GM21825 (cell line): ENCODE results near the gene APOBEC3F.
"Not testable (repeated sequence)": the region's sequence is repeated elsewhere in the genome, so short reads cannot be mapped to it uniquely, and the experiment has no call there.

Source experiments
- ATAC-seq: cut with Tn5 transposase; IDR thresholded peaks from one replicate; pipeline ENCODE4 v1.9.1; 2021; ENCODE audit warnings: mild to moderate bottlenecking, moderate library complexity; ENCODE audit not compliant: unreplicated experiment

The APOBEC3F gene

GRCh38 chr22:39026509-39027150 is 14.0 kb upstream of the APOBEC3F start:
- ATAC-seq: no peak

- no peak for ATAC-seq
Observed at GRCh38 chr22:39027717-39028116, 12.9 kb upstream of the APOBEC3F start.

- ATAC-seq: no peak
Observed at GRCh38 chr22:39028281-39028680, 12.4 kb upstream of the APOBEC3F start.

GRCh38 chr22:39029227-39029626 is 11.4 kb upstream of the APOBEC3F start:
- ATAC-seq: no peak

- no peak for ATAC-seq
Observed at GRCh38 chr22:39030705-39031104, 10.0 kb upstream of the APOBEC3F start.

- ATAC-seq: not testable (repeated sequence)
Observed at GRCh38 chr22:39031434-39032295, 9.0 kb upstream of the APOBEC3F start.

GRCh38 chr22:39037071-39037470 is 3.6 kb upstream of the APOBEC3F start:
- ATAC-seq: not testable (repeated sequence)

GRCh38 chr22:39039306-39040126 is 1.1 kb upstream of the APOBEC3F start:
- no peak for ATAC-seq

GRCh38 chr22:39040155-39040537 is 518 bp upstream of the APOBEC3F start:
- ATAC-seq: not testable (repeated sequence)

- no peak for ATAC-seq
Observed at GRCh38 chr22:39041908-39042307, 1.2 kb downstream of the APOBEC3F start.

- not testable (repeated sequence) for ATAC-seq
Observed at GRCh38 chr22:39043063-39043462, 2.4 kb downstream of the APOBEC3F start.

GRCh38 chr22:39045136-39045535 is 4.5 kb downstream of the APOBEC3F start:
- ATAC-seq: not testable (repeated sequence)

- not testable (repeated sequence) for ATAC-seq
Observed at GRCh38 chr22:39049486-39049885, 8.8 kb downstream of the APOBEC3F start.

GRCh38 chr22:39051844-39052495 is 11.3 kb downstream of the APOBEC3F start:
- ATAC-seq: not testable (repeated sequence)

- ATAC-seq: no peak
Observed at GRCh38 chr22:39055658-39056057, 15.0 kb downstream of the APOBEC3F start.

- ATAC-seq: not testable (repeated sequence)
Observed at GRCh38 chr22:39061290-39061689, 20.6 kb downstream of the APOBEC3F start.

- not testable (repeated sequence) for ATAC-seq
Observed at GRCh38 chr22:39061951-39062350, 21.3 kb downstream of the APOBEC3F start.

GRCh38 chr22:39063904-39064303 is 23.2 kb downstream of the APOBEC3F start:
- not testable (repeated sequence) for ATAC-seq

- ATAC-seq: not testable (repeated sequence)
Observed at GRCh38 chr22:39066442-39067276, 26.0 kb downstream of the APOBEC3F start.
